Right atrium auricular region (tissue), 2 donors: ENCODE data around the gene HCK. TPM values are rescaled to one million over a fixed set of nuclear protein-coding genes. Genes with fewer than 3 reads are reported as not detected.
"Not testable (repeated sequence)": the region's sequence is repeated elsewhere in the genome, so short reads cannot be mapped to it uniquely, and the experiment has no call there.

Source experiments
- DNase-seq: peaks from one replicate; pipeline ENCODE4 v3.0.0-alpha.2; 2019; ENCODE audit warnings: low spot score
- H3K27ac ChIP-seq, 2 donors: fragments of 200-600 bp; sonication (generic); 1 replicate in 1 of 2; 2 replicates in 1 of 2; pipeline ENCODE4 v1.5.1; 2016 to 2019
- H3K27me3 ChIP-seq, 2 donors: fragments of 200-600 bp; sonication (generic); one replicate each; pipeline versions ENCODE4 v1.5.1 to v1.6.0; 2017 to 2019
- H3K36me3 ChIP-seq: fragments of 200-600 bp; sonication (generic); one replicate; pipeline ENCODE4 v1.5.1; 2016
- H3K4me1 ChIP-seq, 2 donors: fragments of 200-600 bp; sonication (generic); one replicate each; pipeline versions ENCODE4 v1.5.1 to v1.6.0; 2017 to 2019
- H3K4me3 ChIP-seq, 2 donors: fragments of 200-600 bp; sonication (generic); 1 replicate in 1 of 2; 2 replicates in 1 of 2; pipeline ENCODE4 v1.5.1; 2017 to 2019; ENCODE audit warnings: mild to moderate bottlenecking in 1 of 2, moderate library complexity in 1 of 2
- H3K9me3 ChIP-seq, 2 donors: fragments of 200-600 bp; sonication (generic); one replicate each; pipeline ENCODE4 v1.5.1; 2019
- total RNA-seq, 2 donors: library from RNA; depleted of rRNA; stranded (reverse); fragments of >200 nt; gene quantifications; one replicate each; pipeline ENCODE4 v1.1.0, GENCODE V29; 2016
- TF ChIP-seq, protein P1 (sequence below), 2 donors: fragments of 200-600 bp; sonication (generic); IDR thresholded peaks; one replicate each; pipeline ENCODE4 v1.5.1; 2019; ENCODE audit warnings: antibody characterized with exemption in 2 of 2

Gene HCK
- total RNA-seq, 2 donors from 2014 or later, result 2.3 to 9.2 TPM

DNA sequence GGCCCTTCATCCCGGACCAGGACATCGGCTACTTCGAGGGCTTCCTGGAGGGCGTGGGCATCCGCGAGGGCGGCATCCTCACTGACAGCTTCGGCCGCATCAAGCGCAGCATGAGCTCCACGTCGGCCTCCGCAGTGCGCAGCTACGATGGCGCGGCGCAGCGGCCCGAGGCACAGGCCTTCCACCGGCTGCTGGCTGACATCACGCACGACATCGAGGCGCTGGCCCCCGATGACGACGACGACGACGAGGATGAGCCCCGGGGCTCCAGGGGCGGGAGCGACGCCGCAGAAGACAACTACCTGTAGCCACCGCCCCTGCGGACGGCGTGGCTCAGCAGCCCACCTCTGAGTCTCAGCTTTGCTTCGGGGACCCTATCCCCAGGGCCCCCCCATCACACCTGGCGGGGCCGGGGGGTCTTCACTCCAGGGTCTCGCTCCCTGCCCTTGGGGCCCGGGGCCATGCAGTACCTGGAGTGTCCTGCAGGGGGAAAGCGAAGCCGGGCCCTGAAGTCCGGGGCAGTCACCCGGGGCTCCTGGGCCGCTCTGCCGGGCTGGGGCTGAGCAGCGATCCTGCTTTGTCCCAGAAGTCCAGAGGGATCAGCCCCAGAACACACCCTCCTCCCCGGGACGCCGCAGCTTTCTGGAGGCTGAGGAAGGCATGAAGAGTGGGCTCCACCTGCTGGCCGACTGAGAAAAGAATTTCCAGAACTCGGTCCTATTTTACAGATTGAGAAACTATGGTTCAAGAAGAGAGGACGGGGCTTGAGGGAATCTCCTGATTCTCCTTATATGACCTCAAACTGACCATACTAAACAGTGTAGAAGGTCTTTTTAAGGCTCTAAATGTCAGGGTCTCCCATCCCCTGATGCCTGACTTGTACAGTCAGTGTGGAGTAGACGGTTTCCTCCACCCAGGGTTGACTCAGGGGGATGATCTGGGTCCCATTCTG lies 20.8 kb upstream of the HCK start:
- peak overlapping the region in 1 of 2 donors; percentile 35 for H3K4me3 ChIP-seq
- H3K27me3 ChIP-seq, result no peaks in the 10 kb centered on the region
- no peaks in the 10 kb centered on the region for H3K36me3 ChIP-seq
- no peaks in the 10 kb centered on the region for H3K9me3 ChIP-seq
- H3K4me1 ChIP-seq, result peaks cover 0 to 9% of the 10 kb centered on the region in 2 donors
- TF ChIP-seq, protein P1, sequence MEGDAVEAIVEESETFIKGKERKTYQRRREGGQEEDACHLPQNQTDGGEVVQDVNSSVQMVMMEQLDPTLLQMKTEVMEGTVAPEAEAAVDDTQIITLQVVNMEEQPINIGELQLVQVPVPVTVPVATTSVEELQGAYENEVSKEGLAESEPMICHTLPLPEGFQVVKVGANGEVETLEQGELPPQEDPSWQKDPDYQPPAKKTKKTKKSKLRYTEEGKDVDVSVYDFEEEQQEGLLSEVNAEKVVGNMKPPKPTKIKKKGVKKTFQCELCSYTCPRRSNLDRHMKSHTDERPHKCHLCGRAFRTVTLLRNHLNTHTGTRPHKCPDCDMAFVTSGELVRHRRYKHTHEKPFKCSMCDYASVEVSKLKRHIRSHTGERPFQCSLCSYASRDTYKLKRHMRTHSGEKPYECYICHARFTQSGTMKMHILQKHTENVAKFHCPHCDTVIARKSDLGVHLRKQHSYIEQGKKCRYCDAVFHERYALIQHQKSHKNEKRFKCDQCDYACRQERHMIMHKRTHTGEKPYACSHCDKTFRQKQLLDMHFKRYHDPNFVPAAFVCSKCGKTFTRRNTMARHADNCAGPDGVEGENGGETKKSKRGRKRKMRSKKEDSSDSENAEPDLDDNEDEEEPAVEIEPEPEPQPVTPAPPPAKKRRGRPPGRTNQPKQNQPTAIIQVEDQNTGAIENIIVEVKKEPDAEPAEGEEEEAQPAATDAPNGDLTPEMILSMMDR (IDR thresholded peaks at IDR 0.05), result peak; percentile 80 to 91
- no peak overlapping the region for H3K27ac ChIP-seq
- peak; percentile 71 for DNase-seq

DNA sequence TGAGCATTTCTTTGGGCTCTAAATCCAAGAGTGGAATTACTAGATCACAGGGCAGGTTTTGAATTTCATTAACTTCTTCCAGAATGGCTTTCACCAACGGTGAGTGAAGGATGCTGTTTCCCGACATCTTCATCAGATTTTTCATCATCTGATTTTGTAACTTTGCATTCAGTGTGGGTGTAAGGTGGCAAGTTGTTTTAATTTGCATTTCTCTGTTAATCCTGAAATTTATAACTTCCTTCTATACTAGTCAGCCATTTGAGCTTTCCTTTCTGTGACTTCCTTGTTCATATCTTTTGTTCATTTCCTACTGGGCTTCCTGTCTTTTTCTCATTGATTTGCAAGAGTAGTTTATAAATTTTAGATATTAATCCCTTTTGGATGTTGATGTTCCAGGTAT lies 18.7 kb upstream of the HCK start:
- peaks cover 0 to 5% of the 10 kb centered on the region in 2 donors for H3K9me3 ChIP-seq
- no peaks in the 10 kb centered on the region for H3K27me3 ChIP-seq
- H3K36me3 ChIP-seq, result no peaks in the 10 kb centered on the region
- H3K27ac ChIP-seq, result no peak overlapping the region
- peaks cover 0 to 9% of the 10 kb centered on the region in 2 donors for H3K4me1 ChIP-seq
- no peak overlapping the region for H3K4me3 ChIP-seq
- DNase-seq, result no peak
- TF ChIP-seq, protein P1 (IDR thresholded peaks at IDR 0.05), result no peak

DNA sequence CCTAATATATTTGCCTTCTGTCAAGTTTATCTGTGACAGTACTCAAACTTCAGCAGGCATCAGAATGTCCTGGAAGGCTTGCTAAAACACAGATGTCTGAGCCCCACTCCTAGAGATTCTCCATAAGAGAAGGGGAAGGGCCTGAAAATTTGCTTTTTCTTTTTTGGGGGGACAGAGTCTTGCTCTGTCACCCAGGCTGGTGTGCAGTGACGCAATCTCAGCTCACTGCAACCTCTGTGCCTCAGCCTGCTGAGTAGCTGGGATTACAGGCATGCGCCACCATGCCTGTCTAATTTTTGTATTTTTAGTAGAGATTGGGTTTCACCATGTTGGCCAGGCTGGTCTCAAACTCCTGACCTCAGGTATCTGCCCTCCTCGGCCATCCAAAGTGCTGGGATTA lies 18.3 kb upstream of the HCK start:
- not testable (repeated sequence) for H3K36me3 ChIP-seq, H3K9me3 ChIP-seq, H3K27ac ChIP-seq, H3K4me1 ChIP-seq, DNase-seq, H3K4me3 ChIP-seq, H3K27me3 ChIP-seq

DNA sequence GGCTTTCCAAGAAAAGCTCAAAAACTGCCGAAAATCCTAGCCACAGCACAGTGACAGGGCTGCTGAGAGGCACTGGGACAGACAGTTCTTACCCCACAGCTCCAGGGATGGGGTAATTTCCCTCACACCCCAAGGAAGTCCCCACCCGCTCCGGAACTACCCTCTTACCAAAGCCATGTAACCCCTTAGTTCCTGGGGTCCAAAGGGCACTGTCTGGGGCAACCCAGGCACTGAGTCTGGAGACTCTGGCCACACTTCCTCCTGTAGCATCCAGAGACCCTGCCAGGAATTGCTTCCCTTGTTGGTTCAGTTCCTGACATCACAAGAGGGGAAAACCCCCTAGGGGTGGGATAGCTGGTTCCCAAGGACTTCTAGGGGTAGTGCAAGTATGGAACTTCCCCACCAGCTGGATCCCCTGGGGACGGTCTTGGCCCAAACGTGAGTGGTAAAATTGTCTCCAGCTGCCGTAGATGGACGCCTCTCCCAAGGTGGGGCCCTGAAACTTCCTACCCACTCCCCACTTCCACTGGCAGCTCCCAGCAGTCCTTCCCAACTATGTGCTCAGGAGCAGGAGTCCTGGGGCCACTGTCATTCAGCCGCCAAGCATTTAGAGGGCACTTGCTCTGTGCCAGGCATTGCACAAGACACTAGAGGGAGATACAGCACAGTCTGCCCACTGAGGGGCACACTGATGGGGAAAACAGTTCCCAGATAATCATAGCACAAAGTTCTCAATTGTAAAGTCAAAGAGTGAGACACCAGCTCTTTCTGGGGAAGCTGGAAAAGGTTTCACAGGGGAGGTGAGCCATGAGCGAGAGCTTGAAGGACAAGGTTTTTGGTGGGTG lies 17.2 kb upstream of the HCK start:
- Histone ChIP-seq H3K4me3 (no peak overlapping the region), H3K4me1 (peaks cover 0 to 9% of the 10 kb centered on the region in 2 donors), H3K27ac (no peak overlapping the region), H3K9me3 (peaks cover 0 to 5% of the 10 kb centered on the region in 2 donors), H3K36me3 (no peaks in the 10 kb centered on the region), H3K27me3 (no peaks in the 10 kb centered on the region)
- peak; percentile 54 for DNase-seq
- TF ChIP-seq, protein P1 (IDR thresholded peaks at IDR 0.05), result peak in 1 of 2 donors; percentile 34

DNA sequence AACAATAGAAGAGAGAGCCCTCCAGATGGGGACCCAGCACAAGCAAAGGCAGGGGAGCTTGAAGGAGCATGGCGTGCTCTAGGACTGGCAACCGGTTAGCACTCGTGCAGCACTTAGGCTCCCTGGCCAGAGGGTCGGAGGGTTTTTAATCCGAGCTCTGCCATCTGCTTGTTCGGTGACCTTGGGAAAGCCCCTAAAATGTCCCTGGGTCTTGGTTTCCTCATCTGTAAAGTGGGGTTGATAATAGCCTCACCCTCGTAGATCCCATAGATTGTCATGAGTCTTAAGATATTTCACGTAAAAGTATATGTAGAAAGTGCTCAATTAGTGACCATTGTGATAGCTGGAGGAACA lies 16.6 kb upstream of the HCK start:
- Histone ChIP-seq H3K4me3 (no peak overlapping the region), H3K27ac (no peak overlapping the region), H3K27me3 (no peaks in the 10 kb centered on the region), H3K36me3 (no peaks in the 10 kb centered on the region), H3K9me3 (peaks cover 0 to 5% of the 10 kb centered on the region in 2 donors), H3K4me1 (peaks cover 0 to 9% of the 10 kb centered on the region in 2 donors)
- no peak for DNase-seq
- TF ChIP-seq, protein P1 (IDR thresholded peaks at IDR 0.05), result no peak

DNA sequence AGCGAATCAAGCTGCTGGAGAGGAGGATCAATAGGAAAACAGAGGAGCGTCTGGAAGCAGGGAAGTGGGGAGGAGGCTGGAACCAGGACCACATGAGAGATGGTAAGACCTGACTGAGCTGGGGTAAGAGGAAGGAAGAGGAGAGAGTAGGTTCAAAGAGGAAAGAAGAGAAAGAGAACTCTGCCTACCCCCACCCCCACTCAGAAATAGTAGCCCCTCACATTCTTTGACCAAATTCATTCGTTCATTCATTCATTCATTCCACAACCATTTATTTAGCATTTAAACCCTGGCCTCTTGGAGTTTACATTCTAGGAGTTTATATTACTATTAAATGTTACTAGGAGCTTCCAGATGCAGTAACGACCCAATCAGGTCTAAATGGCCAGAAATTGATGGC lies 15.8 kb upstream of the HCK start:
- no peaks in the 10 kb centered on the region for H3K36me3 ChIP-seq
- H3K27me3 ChIP-seq, result no peaks in the 10 kb centered on the region
- H3K4me3 ChIP-seq, result no peak overlapping the region
- no peak overlapping the region for H3K27ac ChIP-seq
- TF ChIP-seq, protein P1 (IDR thresholded peaks at IDR 0.05), result no peak
- DNase-seq, result no peak
- H3K4me1 ChIP-seq, result peaks cover 0 to 5% of the 10 kb centered on the region in 2 donors
- peaks cover 0 to 5% of the 10 kb centered on the region in 2 donors for H3K9me3 ChIP-seq
